Measurements from ENCODE around the gene RABEPK.

GRCh38 chr9:125277411-125277810 lies 77.1 kb downstream of the RABEPK start:
- TF ChIP-seq CTCF (IDR thresholded peaks at IDR 0.05) (no peak), EP300 (IDR thresholded peaks at IDR 0.05) (no peak), POLR2A (IDR thresholded peaks at IDR 0.05) (no peak), POLR2AphosphoS5 (IDR thresholded peaks at IDR 0.05) (no peak)

All from gastroesophageal sphincter (tissue), 3 donors.